Stimulated activated CD4-positive, alpha-beta T cell treated with anti-CD3 and anti-CD28 coated beads, TNF-alpha, amount 100 ng/mL, for 1 hour (primary cell): ENCODE measurements around the gene LCN6.
"Not testable (repeated sequence)": the region's sequence is repeated elsewhere in the genome, so short reads cannot be mapped to it uniquely, and the experiment has no call there.

Source experiments
- DNase-seq, 3 donors: peaks; one replicate each; pipeline ENCODE4 v3.0.0-alpha.2; 2020; ENCODE audit warnings: low read depth in 3 of 3, low spot score in 1 of 3

The LCN6 gene

GRCh38 chr9:136784249-136784996 lies 36.1 kb upstream of the LCN6 start:
- no peak for DNase-seq

- DNase-seq, result no peak
These were observed 34.1 kb upstream of the LCN6 start for GRCh38 chr9:136782452-136782851.

- no peak for DNase-seq
These were observed 31.5 kb upstream of the LCN6 start for GRCh38 chr9:136779808-136780207.

DNA sequence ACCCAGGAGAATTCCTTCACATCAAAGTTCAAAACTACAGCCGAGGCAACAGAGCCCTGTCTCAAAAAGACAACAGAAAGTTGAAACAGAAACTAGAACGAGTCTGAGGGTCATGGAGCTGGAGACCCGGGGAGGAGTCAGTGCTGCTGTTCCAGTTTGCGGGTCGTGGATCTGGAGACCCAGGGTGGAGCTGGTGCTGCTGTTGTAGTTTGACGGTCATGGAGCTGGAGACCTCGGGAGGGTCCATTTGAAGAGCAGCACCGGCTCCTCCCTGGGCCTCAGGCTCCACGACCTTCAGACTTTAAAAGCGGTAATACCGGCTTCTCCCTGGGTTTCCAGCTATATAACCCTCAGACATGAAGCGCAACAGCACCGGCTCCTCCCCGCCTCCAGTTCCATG lies 29.0 kb upstream of the LCN6 start:
- DNase-seq, result no peak

- DNase-seq, result no peak
These were observed 28.6 kb upstream of the LCN6 start for GRCh38 chr9:136776947-136777346.

GRCh38 chr9:136775191-136775590 lies 26.9 kb upstream of the LCN6 start:
- no peak for DNase-seq

DNA sequence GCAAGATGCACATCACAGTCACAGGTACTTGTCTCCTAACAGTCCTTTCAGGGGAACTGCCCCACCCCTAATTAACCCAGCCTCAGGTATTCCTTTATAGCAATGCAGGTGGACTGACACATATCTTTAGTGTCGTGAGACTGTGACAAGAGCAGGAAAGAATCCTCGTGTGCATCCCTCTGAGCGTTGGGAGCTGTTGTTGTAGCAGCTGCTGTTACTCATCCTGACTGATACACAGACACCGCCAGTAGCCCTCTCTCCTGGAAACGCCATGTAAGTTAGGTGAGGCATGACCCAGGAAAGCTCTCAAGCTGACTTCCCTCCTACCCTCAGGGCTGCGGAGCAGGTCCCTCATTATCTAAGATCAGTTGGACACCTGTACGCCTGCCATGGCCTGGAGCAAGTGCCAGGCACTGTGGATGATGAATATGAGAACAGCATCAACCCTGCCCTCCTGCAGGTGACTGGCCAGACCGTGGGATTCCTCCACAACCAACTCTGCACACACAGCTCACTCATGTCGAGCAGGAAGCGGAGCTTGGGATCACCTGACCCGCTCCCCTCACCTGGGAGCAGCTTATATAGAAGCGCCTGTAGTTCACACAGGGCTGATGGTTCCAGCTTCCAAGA lies 26.2 kb upstream of the LCN6 start:
- no peak for DNase-seq

DNA sequence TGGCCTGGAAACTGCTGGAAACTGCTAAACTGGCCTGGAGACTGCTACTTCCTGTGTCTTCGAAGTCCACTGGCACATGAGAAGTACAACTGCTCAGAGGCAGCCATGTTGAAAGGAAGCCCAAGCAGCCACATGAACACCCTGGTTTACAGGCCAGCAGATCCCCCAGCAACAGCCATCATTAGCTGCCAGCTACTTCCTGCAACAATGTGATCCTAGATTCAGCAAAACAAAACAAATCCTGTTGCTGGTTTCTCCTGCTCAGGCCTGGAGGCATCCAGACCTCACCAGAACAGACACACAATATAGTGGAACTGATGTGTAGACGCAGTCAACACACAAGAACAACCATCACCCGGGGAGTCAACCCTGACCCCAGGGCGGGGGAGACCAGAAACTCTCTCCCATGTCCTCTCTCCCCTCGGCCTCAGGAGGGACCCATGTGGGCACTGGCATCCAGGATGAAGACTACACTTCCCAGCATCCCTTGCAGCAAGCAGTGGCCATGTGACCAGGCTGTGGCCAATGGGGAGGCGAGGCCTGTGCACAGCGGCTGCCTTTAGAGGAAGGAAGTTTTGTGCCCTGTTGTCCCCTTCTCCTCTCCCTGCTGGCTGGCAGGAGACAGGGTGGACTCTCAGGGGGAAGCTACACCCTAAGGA lies 25.2 kb upstream of the LCN6 start:
- no peak for DNase-seq

DNA sequence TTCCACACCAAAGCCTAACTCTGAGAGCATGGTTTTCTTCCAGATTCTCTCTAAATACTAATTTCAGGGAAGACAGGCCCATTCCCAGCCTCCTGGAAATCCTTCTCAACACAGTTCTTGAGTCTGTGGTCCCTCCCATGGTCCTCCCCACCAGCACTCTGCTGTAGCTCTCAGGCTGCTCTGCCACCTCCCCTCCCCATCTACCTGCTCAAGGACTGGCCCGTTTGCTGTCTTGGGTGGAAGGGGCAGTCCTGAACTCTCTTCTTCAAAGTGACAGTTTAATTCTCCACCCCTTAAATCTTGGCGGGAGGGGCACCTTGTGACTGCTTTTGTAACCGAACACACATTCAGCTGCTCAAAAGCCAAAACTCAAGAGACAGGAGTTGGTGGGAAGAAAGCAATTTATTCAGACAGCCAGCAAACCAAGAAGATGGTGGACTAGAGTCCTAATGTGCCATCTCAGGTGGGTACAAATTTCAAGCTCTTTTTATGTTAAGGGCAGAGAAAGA lies 23.6 kb upstream of the LCN6 start:
- no peak for DNase-seq

DNA sequence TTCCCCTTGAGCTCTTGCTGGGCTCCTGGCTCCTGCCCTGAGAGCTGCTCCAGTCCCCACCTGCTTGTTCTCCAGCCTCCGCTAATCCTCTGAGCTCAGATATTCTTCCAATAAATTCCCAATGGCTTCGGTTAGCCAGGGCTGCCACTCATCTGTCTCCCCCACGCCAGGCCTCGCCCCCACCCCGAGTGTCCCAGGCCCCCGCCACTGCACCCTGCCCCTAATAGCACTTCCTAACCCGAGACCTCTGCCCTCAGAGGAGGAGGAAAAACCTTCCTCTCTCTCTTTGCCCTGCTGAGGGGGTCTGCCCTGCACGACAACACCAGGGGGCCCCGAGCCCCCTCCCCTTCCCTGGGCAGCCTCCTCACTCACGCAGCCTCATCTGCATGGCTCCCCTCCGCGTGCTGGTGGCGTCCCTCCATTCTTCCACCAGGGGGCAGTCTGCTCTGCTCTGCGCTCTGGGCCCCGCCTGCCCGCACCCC lies 21.4 kb upstream of the LCN6 start:
- DNase-seq, result peak in 2 of 3 donors; percentile 22 to 42

DNA sequence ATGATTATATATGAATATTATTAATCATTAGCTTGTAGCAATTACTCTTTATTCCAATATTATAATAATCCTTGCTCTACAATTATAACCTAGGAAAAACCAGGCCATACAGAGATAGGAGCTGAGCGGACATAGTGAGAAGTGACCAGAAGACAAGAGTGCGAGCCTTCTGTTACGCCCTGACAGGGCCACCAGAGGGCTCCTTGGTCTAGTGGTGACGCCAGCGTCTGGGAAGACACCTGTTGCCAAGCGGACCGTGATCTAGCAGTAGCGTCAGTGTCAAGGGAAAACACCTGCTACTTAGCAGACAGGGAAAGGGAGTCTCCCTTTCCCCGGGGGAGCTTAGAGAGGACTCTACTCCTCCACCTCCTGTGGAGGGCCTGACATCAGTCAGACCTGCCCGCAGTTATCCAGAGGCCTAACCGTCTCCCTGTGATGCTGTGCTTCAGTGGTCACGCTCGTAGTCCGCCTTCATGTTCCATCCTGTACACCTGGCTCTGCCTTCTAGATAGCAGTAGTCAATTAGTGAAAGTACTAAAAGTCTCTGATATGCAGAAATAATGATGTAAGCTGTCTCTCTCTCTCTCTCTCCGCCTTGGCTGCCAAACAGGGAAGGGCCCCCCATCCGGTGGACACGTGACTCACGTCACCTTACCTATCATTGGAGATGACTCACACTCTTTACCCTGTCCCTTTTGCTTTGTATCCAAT lies 18.2 kb upstream of the LCN6 start:
- not testable (repeated sequence) for DNase-seq

GRCh38 chr9:136765745-136766409 lies 17.6 kb upstream of the LCN6 start:
- not testable (repeated sequence) for DNase-seq

DNA sequence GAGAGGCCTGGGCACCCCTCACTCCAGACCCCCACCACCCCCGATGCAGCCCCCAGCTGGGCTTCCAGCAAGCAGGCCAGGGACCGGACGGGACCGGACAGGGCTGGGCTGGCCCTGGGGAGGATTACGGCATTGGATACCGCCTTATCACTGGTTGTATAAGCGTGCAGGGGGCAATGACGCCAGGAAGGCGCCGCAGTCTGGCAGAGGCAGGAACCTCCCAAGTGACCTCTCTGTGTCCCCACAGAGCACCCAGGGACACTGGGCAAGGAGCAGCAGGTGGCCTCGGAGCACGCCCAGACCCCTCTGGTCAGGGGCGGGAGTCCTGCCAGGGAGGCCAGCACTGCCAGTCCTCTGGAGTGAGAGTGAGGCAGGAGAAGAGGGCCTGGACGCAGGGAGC lies 16.7 kb upstream of the LCN6 start:
- DNase-seq, result no peak

DNA sequence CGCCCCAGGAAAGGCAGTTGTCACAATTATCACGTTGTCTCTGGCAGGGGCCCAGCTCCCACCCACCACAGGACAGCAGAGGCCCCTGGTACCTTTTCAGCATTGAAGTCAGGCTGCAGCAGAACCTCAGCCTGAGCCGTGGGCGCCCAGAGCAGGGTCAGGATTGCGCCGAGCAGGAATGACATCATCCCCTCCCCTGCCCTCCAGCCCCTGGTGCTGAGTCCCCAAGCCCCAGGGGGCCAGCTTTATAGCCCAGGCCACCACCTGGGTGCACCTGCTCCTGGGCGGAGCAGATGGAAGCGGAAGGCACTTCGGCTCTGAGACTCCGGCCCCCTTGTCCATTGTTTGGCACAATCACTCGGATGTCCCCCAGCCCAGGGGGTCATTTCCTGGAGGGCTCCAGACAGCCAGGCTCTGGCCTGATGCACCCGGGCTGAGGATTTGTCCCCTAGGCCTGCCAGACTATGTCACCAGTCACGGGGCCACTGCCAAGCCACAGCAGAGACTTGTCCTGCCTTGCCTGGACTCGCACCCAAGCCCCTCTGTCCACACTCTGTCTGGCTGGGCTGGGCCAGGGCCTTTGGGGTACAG lies 16.1 kb upstream of the LCN6 start, which contains the start of gene LCN15:
LCN15 (minus strand) TSS at position 218 of the 591 bp plus-strand sequence; CDS start at position 188, 30 bp downstream.
- DNase-seq, result no peak

DNA sequence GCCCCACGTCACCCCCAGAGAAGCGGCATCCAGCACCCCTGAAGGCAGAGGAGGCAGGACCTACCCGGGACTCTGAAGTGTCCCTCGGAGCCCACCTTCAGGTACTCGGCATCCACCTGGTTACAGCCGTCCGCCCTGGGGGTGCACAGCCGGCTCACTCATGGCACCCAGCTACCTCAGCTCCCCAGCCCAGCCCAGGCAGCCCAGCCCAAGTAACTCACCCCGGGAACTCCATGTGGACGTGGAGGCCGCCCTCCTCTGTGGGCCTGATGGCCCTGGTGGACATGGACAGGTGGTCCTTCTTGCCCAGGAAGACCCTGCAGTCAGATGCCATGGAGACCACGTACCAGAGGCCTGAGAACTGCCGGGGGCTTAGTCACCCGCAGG lies 15.3 kb upstream of the LCN6 start:
- no peak for DNase-seq

DNA sequence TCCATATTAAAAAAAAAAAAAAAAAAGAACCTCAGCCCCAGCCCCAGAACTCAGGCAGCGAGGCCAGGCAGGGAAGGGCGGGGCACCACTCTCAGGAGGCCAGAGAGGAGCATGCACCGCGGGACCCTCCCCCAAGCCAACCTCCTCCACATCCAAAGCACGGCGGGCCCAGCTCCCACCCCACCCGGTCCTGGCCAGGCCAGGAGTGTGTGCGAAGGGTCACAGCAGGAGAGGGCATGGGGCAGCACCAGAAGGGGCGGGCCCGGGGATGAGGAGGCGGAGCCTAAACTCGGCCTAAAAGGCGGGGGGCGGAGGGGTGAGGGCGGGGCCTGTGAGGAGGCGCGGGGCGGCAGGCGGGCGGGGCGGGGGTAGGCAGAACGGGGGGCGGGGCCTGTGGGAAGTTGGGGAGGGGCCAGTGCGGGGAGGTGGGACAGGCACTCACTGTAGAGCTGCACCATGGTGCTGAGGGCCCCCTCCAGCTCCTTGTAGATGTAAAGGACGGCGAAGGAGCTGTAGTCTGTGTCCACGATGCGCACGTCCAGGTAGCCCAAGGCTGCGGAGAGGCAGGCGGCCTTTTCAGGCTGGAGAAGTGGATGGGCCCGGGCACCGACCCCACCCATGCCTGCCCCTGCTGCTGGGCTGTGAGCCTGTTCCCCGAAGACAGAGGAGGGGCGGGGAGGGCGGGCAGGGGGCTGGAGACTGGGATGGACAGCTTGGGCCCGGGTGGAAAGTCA lies 14.8 kb upstream of the LCN6 start:
- DNase-seq, result peak in 1 of 3 donors; percentile 36

- DNase-seq, result no peak
These were observed 13.9 kb upstream of the LCN6 start for GRCh38 chr9:136762221-136762691.

DNA sequence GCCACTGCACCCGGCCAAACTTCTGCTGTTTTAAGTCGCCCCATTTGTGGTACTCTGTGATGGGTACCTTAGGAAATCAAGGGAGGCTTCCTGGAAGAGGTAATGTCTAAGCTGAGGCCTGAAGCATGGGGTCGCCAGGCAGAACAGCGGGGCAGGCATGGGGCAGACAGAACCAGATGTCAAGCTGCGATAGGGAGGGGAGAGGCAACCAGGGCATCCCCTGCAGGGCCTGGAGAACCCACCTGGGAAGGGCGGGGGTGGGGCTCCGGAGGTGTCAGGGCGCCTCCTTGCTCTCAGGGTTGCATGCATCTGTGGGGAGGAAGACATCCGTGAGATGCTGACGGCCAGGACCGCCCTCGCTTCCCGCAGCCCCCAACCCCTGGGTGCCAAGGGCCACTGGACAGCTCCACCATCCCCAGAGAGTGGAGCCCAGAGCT lies 13.2 kb upstream of the LCN6 start:
- DNase-seq, result no peak

- DNase-seq, result not testable (repeated sequence)
These were observed 12.7 kb upstream of the LCN6 start for GRCh38 chr9:136760834-136761544.
